Neuronal stem cell (in vitro differentiated cells): Measurements from ENCODE around the gene ATAD3C.

Source experiments
- DNase-seq: peaks from one replicate; pipeline ENCODE4 v3.0.0-alpha.2; 2013; ENCODE audit warnings: low spot score
- H2AFZ ChIP-seq: one replicate; pipeline ENCODE4 v1.6.1; 2013; ENCODE audit warnings: mild to moderate bottlenecking, low read length, inconsistent platforms
- H2AK5ac ChIP-seq: 2 replicates; pipeline ENCODE4 v1.6.1; 2013; ENCODE audit warnings: low read depth, mild to moderate bottlenecking, inconsistent platforms, low read length, moderate library complexity, mixed read lengths
- H2BK120ac ChIP-seq: 2 replicates; pipeline ENCODE4 v1.6.1; 2013; ENCODE audit warnings: low read depth, mild to moderate bottlenecking, inconsistent platforms, low read length, moderate library complexity, mixed read lengths
- H2BK12ac ChIP-seq: one replicate; pipeline ENCODE4 v1.6.1; 2013; ENCODE audit warnings: low read length, inconsistent platforms
- H2BK15ac ChIP-seq: 2 replicates; pipeline ENCODE4 v1.6.1; 2013; ENCODE audit warnings: mild to moderate bottlenecking, low read length, inconsistent platforms, mixed read lengths
- H2BK5ac ChIP-seq: one replicate; pipeline ENCODE4 v1.6.1; 2013; ENCODE audit warnings: inconsistent platforms, mild to moderate bottlenecking, low read length, moderate library complexity
- H3K14ac ChIP-seq: one replicate; pipeline ENCODE4 v1.6.1; 2013; ENCODE audit warnings: low read length, inconsistent platforms
- H3K18ac ChIP-seq: 2 replicates; pipeline ENCODE4 v1.6.1; 2013; ENCODE audit warnings: low read length, inconsistent platforms
- H3K23ac ChIP-seq: 2 replicates; pipeline ENCODE4 v1.6.1; 2013; ENCODE audit warnings: low read depth, mild to moderate bottlenecking, mixed read lengths, low read length, inconsistent platforms; ENCODE audit not compliant: poor library complexity
- H3K27ac ChIP-seq: replicated peaks from 3 replicates; pipeline ENCODE4 v1.5.1; 2013; ENCODE audit warnings: low read length, inconsistent platforms
- H3K27me3 ChIP-seq, 3 experiments: 2 replicates each; pipeline ENCODE4 v1.6.1; 2013; ENCODE audit warnings: low read length in 3 of 3, mild to moderate bottlenecking in 2 of 3, inconsistent platforms in 1 of 3, low read depth in 1 of 3, mixed read lengths in 1 of 3, moderate library complexity in 1 of 3; ENCODE audit not compliant: control insufficient read depth in 3 of 3, insufficient read depth in 3 of 3
- H3K36me3 ChIP-seq, 2 donors: replicated peaks in 1 of 2; 2 replicates each; pipeline ENCODE4 v1.6.1; 2013; ENCODE audit warnings: low read length in 2 of 2; ENCODE audit not compliant: control insufficient read depth in 2 of 2, insufficient read depth in 2 of 2
- H3K4ac ChIP-seq: 2 replicates; pipeline ENCODE4 v1.6.1; 2013; ENCODE audit warnings: inconsistent platforms, mild to moderate bottlenecking, low read length, moderate library complexity
- H3K4me1 ChIP-seq, 2 donors: 1 replicate in 1 of 2; 2 replicates in 1 of 2; pipeline ENCODE4 v1.6.1; 2013; ENCODE audit warnings: low read length in 2 of 2, low read depth in 1 of 2; ENCODE audit not compliant: control insufficient read depth in 2 of 2, insufficient read depth in 1 of 2
- H3K4me2 ChIP-seq: one replicate; pipeline ENCODE4 v1.6.1; 2013; ENCODE audit warnings: mild to moderate bottlenecking, low read length, inconsistent platforms; ENCODE audit not compliant: insufficient read depth, poor library complexity, severe bottlenecking
- H3K4me3 ChIP-seq, 2 donors: 2 replicates each; pipeline ENCODE4 v1.5.1; 2013; ENCODE audit warnings: low read length in 2 of 2, mild to moderate bottlenecking in 2 of 2, inconsistent platforms in 1 of 2, moderate library complexity in 1 of 2
- H3K79me1 ChIP-seq: one replicate; pipeline ENCODE4 v1.6.1; 2013; ENCODE audit warnings: low read depth, mild to moderate bottlenecking, inconsistent platforms, low read length, moderate library complexity
- H3K9ac ChIP-seq: one replicate; pipeline ENCODE4 v1.6.1; 2013; ENCODE audit warnings: mild to moderate bottlenecking, low read depth, low read length, inconsistent platforms; ENCODE audit not compliant: poor library complexity
- H3K9me3 ChIP-seq, 2 donors: replicated peaks in 1 of 2; 2 replicates each; pipeline versions ENCODE3 to v1.6.1; 2013; ENCODE audit warnings: low read length in 2 of 2, mild to moderate bottlenecking in 2 of 2, inconsistent platforms in 1 of 2, low read depth in 1 of 2, mixed read lengths in 1 of 2, moderate library complexity in 1 of 2; ENCODE audit not compliant: control insufficient read depth in 2 of 2, insufficient read depth in 1 of 2
- H4K8ac ChIP-seq: one replicate; pipeline ENCODE4 v1.6.1; 2013; ENCODE audit warnings: low read depth, mild to moderate bottlenecking, inconsistent platforms, low read length, moderate library complexity
- H4K91ac ChIP-seq: one replicate; pipeline ENCODE4 v1.6.1; 2013; ENCODE audit warnings: low read length, low read depth, mild to moderate bottlenecking, inconsistent platforms; ENCODE audit not compliant: poor library complexity
- WGBS, 2 donors: extraction: QIAGEN DNeasy Blood & Tissue Kit; methylation state at CpG; one replicate each; pipeline ENCODE4 v1.1.7; 2013; ENCODE audit warnings: missing lambda C conversion rate in 2 of 2, mixed read lengths in 1 of 2; ENCODE audit not compliant: insufficient read length in 2 of 2, insufficient replicate concordance in 1 of 2; ENCODE audit errors: extremely low coverage in 2 of 2; 5-methylcytosine and 5-hydroxymethylcytosine counted together

ATAD3C gene

DNA sequence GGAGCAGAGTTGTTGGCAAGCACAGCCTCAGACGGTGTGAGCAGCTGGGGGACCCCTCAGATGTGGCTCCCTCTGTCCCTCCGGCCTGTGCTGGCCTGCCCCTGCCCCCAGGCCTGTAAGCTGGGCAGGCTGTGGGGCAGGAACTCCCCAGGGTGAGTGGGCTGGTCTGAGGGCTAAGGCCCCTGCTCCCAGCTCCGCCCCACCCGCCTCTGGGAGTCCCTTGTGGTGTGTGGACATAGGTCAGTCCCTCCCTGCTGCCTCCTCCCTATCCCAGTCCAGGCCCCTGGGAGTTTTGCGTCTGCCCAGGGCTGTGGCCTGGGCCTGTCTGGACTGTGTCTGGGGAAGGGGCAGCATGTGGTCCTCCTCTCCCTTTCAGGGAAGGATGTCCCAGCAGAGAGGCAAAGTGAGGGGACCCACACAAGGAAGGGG lies 17.6 kb upstream of the ATAD3C start:
- Histone ChIP-seq H3K4me3 (no peak overlapping the region), H3K27ac (peak overlapping the region; percentile 53), H2BK5ac (peak overlapping the region; percentile 92), H4K91ac (peak overlapping the region; percentile 19), H3K27me3 (peaks cover 0 to 19% (median 5%) of the 10 kb centered on the region in 3 experiments), H3K36me3 (no peaks in the 10 kb centered on the region), H2BK120ac (peak overlapping the region; percentile 48), H3K9ac (peak overlapping the region; percentile 27), H3K4ac (peak overlapping the region; percentile 78), H2BK12ac (peak overlapping the region; percentile 11), H3K14ac (peak overlapping the region; percentile 5), H3K18ac (peak overlapping the region; percentile 96), H3K79me1 (no peaks in the 10 kb centered on the region), H3K9me3 (peaks cover 0 to 3% of the 10 kb centered on the region in 2 donors), H3K4me2 (no peak overlapping the region), H3K4me1 (peaks cover 45 to 56% of the 10 kb centered on the region in 2 donors), H2BK15ac (peak overlapping the region; percentile 99), H2AFZ (peak overlapping the region; percentile 11), H3K23ac (peak overlapping the region; percentile 75), H4K8ac (no peak overlapping the region), H2AK5ac (peak overlapping the region; percentile 98)
- no CpG with 5 or more reads among the region's 5 CpGs for WGBS, 2 donors
- no peak for DNase-seq

DNA sequence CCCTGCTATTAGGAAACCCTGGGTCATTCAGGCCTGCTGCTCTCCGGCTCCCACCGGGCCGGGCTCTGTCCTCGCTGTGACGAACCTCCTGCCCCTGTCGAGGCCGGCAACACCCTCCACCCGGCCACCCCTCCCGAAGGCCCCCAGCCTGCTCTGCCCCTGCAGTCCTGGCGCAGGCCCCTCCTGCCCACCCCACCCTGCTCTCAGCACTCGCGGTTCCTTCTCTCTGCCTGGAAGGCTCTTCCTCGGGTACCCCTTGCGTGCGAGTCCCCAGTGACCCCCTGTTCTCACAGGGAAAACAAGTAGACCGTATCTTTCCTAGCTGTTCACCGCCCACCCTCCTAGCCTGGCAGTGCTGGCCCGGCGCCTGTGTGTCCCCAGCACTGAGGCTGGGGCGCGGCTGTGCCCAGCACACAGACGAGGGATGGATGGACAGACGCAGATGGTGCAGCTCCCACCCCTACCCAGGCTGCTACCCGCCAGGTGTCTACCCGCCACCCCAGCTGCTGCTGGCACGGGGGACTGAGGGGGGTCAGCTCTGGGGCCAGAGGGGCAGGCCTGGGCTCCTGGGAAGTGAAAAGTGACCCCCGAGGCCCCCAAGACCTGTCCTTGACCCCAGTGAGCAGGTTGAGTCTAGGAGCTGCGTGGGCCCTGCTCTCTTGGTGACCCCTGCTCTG lies 17.1 kb upstream of the ATAD3C start:
- Histone ChIP-seq H3K27ac (peak overlapping the region; percentile 53), H3K36me3 (no peaks in the 10 kb centered on the region), H3K4ac (peak overlapping the region; percentile 78), H2AFZ (peak overlapping the region; percentile 11), H3K4me3 (peak overlapping the region in 1 of 2 donors; percentile 10), H2AK5ac (peak overlapping the region; percentile 98), H2BK15ac (peak overlapping the region; percentile 99), H3K18ac (peak overlapping the region; percentile 96), H4K91ac (no peak overlapping the region), H3K4me1 (peaks cover 45 to 60% of the 10 kb centered on the region in 2 donors), H3K14ac (peak overlapping the region; percentile 5), H3K27me3 (peaks cover 0 to 20% (median 5%) of the 10 kb centered on the region in 3 experiments), H2BK12ac (peak overlapping the region; percentile 11), H3K79me1 (no peaks in the 10 kb centered on the region), H2BK120ac (peak overlapping the region; percentile 6), H2BK5ac (peak overlapping the region; percentile 92), H3K4me2 (no peak overlapping the region), H3K23ac (peak overlapping the region; percentile 75), H3K9ac (peak overlapping the region; percentile 78), H4K8ac (no peak overlapping the region), H3K9me3 (peaks cover 0 to 3% of the 10 kb centered on the region in 2 donors)
- no CpG with 5 or more reads among the region's 28 CpGs for WGBS, 2 donors
- no peak for DNase-seq

- peak overlapping the region; percentile 90 for H3K9ac ChIP-seq
- H4K91ac ChIP-seq = peak overlapping the region; percentile 77
- peak overlapping the region; percentile 99 for H2BK15ac ChIP-seq
- peak overlapping the region; percentile 94 for H2BK5ac ChIP-seq
- H3K9me3 ChIP-seq = peaks cover 0 to 2% of the 10 kb centered on the region in 2 donors
- H3K4me2 ChIP-seq = peak overlapping the region; percentile 56
- no CpG with 5 or more reads among the region's 34 CpGs for WGBS, 2 donors
- peak overlapping the region; percentile 92 for H3K23ac ChIP-seq
- no peaks in the 10 kb centered on the region for H3K36me3 ChIP-seq
- H3K27me3 ChIP-seq = peaks cover 0 to 20% (median 5%) of the 10 kb centered on the region in 3 experiments
- peak overlapping the region; percentile 99 for H4K8ac ChIP-seq
- H3K79me1 ChIP-seq = peaks cover 3% of the 10 kb centered on the region
- peak overlapping the region; percentile 25 for H2AFZ ChIP-seq
- H2AK5ac ChIP-seq = peak overlapping the region; percentile 100
- H3K4ac ChIP-seq = peak overlapping the region; percentile 87
- peak overlapping the region; percentile 84 for H3K14ac ChIP-seq
- H3K18ac ChIP-seq = peak overlapping the region; percentile 99
- DNase-seq = peak; percentile 81
- H3K27ac ChIP-seq = peak overlapping the region; percentile 89
- peak overlapping the region in 1 of 2 donors; percentile 30 for H3K4me3 ChIP-seq
- H2BK120ac ChIP-seq = peak overlapping the region; percentile 91
- H2BK12ac ChIP-seq = peak overlapping the region; percentile 99
- H3K4me1 ChIP-seq = peaks cover 45 to 67% of the 10 kb centered on the region in 2 donors
These were observed 16.3 kb upstream of the ATAD3C start for GRCh38 chr1:1432951-1433803.
